GM21515 (cell line): ENCODE measurements around the gene KCNQ1.
"Not testable (repeated sequence)": the region's sequence is repeated elsewhere in the genome, so short reads cannot be mapped to it uniquely, and the experiment has no call there.

ENCODE experiments used
- ATAC-seq: cut with Tn5 transposase; IDR thresholded peaks from one replicate; pipeline ENCODE4 v1.9.1; 2021; ENCODE audit not compliant: unreplicated experiment

Gene KCNQ1

DNA sequence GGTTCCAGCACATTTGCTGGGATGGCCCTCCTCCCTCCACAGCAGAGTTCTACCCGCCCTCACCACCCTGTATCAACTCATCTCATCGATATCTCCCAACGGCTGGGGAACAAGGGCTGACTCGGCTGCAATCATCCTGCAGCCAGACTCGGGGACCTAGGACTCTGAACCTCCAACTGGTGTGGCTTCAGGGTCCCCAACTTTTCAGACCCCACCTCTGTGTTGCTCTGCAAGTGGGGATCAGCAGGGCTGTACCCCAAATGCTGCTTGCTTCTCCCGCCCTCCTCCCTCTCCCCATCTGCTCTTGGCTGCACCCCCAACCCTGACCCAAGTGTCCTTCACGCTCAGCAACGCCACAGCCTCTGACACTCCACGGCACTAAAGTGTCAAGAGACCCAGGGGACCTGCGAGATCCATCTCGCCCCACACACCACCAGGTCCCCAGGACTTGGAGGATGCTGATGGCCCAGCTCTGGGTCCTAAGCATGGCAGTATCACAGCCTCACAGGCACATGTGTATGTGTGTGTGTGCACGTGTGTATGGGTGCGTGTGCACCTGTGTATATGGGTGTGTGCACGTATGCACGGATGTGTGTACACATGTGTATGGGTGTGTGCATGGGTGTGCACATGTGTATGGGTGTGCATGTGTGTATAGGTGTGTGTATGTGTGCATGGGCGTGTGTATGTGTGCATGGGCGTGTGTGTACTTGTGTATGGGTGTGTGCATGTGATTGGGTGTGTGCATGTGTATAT lies 26.4 kb downstream of the KCNQ1 start:
- ATAC-seq, result no peak

DNA sequence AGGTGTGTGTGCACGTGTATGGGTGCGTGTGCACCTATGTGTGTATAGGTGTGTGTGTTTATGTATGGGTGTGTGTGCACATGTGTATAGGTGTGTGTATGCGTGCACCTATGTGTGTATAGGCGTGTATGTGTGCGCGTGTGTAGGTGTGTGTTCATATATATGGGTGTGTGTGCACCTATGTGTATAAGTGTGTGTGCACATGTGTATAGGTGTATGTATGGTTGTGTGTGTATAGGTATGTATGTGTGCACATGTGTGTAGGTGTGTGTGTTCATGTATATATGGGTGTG lies 26.9 kb downstream of the KCNQ1 start:
- ATAC-seq, result no peak

DNA sequence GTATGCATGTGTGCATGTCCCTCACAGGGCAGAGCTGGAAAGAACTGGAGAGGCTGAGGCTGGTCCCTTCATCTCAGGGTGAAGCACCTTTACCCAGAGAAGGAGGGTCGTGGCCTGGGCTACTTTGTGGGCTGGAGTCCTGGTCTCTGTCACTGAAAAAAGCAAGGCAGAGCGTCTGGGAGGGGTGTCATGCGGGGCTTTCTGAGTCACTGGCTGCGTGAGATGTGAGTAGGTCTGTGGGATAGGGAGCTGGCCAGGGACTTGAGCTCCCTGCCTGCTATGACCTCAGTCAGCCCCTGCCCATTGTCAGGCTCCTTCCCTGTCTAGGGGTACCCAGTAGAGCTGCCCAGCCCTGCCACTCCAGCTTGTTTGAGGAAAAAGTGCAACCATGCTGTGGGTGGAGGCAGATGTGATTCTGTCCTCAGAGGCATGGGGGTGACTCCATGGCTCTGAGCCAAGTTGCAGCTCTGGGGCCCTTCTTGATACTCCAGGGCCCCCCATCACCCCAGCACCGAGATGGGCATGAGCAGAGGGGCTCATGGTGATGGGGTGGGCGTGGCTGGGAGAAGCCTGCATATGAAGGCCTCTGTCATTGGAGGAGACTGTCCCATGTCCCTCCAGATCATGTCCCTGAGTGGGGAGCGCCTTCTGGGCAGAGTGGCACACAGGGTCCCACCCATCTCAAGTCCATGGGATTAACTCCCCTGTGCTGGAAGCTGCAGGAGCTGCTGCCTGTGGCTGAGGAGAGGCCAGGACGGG lies 27.8 kb downstream of the KCNQ1 start:
- no peak for ATAC-seq

DNA sequence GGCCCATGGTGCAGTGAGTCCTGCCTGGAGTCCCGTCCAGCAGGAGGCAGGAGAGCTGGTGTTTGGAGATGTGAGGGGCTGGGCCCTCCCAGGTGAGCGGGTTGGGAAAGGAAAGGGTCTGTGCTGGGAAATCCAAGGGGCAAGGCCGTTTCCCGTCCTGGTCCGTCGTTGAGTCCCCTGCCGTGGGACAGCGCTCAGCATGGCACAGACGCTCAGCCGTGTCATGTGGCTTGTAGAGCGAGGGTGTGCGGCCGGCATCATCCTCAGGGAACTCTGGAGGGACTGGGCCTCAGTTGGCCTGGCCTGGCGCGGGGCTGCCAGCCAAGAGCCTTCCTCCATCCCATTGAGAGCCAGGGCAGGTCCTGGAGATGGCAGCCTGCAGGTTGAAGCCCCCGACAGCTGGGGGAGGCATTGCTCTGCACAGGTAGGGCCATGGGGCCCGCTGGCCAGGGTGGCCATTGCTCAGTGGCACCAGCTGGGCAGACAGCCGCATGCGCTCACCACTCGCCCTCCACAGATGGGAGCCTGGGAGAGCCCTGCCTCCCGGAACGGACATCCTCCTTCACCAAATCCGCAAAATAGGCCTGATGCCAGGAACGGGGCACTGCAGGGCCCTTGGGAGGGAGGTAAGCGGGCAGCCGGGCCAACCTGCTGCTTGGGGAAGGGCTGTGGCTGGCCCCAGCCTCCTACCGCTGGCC lies 28.7 kb downstream of the KCNQ1 start:
- ATAC-seq, result no peak

DNA sequence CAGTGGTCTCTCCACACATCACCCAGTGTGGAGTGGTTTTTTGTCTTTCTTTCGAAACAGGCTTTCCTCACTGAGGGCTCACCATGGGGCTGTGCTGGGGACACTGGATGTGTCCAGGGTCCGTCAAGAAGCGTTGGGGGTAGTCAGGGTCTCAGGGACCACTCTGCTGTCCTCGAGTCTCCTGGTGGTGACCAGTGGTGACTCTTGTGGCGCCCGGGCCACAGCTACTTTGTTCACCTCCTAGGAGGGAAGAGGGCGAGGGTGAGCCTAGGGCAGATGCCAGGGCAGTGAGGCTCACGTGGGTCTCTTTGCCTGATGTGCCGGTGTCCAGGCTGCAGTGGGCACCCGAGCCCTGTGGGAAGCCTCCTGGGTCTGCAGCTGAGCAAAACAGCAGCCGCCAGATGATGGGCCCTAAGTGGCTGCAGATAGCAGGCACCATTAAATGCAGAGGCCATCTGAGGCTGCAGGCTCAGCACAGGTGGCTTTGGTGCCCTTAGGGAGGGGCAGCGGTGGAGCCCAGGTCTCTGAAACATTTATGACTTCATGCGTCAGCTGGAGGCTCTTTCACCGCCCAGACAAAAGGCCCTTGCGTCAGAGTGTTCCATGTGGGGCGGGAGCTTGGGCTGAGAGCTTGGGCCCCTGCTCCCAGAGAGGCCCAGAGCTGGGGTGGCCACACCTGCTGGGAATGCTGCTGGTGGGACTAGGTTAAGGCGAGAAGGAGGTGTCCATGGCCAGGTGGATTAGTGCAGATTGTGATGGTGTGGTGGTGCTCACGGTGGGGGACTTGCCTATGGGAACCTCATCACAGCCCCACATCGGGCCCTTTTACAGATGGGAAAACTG lies 29.5 kb downstream of the KCNQ1 start:
- no peak for ATAC-seq

DNA sequence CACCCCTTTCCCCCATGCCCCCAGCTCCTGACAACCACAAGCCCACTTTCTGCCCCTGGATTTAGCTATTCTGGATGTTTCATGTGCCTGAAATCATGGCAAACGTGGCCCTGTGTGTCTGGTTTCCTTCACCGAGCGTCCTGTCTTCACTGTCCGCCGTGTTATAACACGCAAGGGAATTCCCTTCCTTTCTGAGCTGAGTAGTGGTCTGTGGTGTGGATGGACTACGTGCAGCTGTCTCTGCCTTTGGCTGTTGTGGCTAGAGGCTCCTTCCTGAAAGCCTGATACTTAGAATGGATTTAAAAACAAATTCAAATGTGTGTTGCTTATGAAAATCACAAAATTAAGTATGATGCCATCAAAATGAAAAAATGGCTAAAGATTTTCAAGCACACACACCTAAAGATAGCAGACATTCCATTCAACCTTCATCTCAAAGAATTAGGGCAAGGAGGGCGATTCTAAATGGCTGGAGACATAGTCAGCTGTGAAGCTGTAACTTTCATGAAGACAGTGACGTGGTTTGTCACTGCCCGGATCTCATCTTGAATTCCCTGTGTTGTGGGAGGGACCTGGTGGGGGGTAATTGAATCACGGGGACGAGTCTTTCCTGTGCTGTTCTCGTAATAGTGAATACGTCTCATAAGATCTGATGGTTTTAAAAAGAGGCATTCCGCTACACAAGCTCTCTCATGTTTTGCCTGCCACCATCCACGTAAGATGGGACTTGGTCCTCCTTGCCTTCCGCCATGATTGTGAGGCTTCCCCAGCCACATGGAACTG lies 30.5 kb downstream of the KCNQ1 start:
- no peak for ATAC-seq

DNA sequence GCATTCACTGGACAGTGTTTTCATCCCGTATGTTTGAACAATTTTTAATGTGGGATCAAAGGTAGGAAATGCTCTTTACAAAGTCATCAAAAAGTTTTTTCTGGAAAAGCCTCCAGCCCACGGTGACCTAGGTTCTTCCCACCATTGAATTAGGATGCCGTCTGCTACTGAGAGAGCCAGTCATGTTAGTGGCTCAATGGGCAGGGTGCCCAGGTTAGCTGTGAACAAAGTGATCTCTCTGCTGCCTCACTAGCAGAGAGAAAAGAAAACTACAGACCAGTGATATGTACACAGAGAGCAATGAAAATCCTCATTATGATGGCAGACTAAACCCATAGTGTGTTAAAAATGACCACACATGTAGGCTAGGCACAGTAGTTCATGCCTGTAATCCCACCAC lies 32.4 kb downstream of the KCNQ1 start:
- ATAC-seq, result no peak

DNA sequence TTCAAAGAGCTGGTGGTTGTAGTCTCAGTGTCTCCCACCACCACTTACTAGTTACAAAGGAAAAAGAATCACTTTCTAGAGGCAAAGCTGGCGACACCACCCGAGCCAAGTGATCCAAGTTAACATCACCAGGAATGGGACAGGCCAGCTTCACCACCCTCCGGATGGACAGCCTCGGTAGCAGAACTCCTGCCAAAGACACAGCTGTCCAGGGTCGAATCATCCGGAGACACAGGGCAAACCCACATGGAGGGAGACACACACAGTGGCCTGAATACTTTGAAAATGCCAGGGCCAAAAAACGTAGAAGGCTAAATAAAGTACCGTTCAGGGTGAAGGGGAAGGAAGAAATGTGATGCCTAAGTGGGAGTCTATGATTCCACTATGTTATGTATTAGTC lies 33.1 kb downstream of the KCNQ1 start:
- ATAC-seq, result no peak

DNA sequence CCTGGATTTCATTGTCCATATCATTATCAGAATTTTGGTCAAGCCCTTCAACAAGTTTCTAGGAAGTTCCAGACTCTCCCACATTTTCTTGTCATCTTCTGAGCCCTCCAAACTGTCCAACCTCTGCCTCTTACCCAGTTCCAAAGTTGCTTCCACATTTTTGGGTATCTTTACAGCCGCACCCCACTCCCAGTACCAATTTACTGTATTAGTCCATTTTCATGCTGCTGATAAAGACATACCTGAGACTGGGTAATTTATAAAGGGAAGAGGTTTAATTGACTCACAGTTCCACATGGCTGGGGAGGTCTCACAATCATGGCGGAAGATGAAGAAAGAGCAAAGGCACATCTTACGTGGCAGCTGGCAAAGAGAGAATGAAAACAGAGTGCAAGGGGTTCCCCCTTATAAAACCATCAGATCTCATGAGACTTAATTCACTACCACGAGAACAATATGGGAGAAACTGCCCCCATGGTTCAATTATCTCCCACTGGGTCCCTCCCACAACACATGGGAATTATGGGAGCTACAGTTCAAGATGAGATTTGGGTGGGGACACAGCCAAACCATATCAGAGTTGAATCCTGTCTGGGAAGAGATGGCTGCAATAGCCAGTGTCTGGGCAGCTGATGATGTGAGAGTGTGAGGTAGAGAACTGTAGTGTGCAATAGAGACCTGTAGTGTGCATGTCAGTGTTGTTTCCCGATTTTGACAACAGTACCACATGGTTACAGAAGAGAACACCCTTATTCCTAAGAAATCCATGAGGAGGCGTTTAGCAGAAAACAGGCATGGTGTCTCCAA lies 35.5 kb downstream of the KCNQ1 start:
- ATAC-seq, result not testable (repeated sequence)

DNA sequence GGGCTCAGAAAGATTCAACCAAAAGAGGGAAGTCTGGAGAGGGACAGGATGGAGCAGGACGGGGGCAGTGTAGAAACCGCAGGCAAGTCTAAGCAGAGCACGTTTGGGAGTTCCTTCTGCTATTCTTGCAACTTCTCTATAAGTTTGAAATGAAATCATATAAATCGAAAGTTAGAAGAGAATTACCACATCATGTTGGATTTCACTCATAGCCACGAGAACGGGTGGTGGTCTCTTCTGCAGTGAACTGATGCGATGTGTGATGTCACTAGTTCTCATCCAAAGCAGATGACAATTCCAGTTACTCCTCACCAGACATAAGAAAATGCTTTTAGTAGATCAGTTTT lies 36.0 kb downstream of the KCNQ1 start:
- no peak for ATAC-seq

DNA sequence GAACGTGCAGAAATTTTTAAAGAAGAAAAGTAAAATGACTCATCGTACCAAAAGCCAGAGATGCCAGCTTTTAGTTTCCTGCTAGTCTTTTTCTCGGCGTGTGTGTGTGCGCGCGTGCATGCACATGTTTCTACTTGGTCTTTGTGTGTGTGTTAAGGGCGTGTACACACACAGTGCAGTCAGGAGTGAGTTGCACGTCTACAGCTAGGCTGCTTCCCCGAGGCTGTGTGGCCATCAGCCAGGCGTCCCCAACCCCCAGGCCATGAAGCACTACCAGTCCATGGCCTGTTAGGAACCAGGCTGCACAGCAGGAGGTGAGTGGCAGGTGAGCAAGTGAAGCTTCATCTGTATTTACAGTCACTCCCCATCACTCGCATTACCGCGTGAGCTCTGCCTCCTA lies 36.4 kb downstream of the KCNQ1 start:
- no peak for ATAC-seq

DNA sequence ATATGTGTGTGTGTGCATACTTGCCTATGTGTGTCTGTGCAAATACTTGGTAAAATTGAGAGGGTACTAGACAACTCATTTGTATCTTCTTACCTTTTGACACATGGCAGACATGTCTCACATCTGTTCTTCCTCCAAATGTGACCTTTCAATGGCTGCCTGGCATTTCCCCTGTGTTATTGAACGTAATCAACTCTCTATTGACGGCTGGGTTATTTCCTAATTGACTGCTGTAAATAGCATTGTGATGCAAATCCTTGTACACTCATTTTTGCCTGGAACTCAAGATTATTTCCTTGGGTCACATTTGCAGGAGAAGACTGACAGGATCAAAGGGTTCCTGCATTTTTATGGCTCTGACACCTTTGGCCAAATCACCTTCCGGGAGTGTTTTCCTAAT lies 37.4 kb downstream of the KCNQ1 start:
- ATAC-seq, result no peak

DNA sequence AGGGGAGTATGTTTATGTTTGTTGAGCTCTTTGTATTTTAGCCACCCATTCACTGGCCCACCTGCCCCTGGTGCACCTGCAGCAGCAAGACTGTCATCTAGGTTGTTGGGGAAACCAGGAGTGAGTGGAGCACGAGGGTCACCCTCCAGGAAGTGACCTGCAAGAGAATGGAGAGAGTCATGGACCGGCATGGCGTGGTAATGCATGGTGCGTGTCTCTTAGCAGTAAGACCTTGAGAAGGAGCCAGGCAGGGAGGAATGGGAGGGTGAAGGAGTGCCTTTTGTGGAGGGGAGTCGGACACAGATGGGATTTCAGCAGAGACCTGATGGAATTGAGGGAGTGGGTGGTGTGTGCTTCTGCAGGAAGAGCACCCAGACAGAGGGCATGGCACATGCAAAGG lies 37.9 kb downstream of the KCNQ1 start:
- no peak for ATAC-seq

DNA sequence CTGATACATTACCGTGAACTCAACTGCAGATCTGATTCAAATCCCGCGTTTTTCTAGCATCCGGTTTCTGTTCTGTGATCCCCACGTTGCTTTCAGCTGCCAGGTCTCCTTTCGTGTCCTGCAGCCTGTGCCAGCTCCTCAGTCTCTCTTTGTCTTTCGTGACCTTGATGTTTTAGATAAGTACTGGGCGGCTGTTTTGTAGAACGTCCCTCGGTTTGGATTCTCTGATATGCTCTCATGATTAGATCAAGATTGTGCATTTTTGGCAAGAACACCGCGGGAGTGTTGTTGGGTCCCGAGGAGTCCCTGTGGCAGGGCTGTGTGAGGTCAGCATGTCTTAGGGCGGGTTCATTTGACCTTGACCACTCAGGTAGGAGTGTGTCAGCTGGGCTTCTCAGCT lies 38.6 kb downstream of the KCNQ1 start:
- ATAC-seq, result no peak

DNA sequence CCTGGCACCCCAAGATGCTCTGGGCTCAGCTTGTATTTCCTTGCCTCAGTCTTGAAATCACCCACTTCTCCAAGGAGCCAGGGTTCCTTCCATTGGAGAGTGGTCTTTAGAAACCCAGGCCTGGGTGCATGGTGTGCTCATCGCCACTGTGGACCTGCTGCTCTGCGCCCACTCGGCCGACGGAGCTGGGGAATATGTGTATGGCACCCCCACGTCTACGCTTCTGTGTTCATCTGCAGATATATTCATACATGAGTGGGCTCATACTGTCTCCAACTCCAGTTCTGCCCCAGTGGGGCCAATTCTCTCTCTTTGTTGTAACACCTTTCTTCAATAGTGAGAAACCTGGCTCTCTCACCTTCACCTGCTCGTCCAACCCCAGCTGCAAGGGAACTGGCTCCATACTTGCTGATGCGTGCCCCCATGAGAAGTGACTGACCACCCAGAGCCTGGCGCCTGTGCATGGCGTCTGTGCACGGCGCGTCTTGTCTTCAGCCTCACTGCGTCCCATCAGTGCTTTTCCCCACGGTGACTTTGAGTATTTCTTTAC lies 39.8 kb downstream of the KCNQ1 start:
- ATAC-seq, result no peak

DNA sequence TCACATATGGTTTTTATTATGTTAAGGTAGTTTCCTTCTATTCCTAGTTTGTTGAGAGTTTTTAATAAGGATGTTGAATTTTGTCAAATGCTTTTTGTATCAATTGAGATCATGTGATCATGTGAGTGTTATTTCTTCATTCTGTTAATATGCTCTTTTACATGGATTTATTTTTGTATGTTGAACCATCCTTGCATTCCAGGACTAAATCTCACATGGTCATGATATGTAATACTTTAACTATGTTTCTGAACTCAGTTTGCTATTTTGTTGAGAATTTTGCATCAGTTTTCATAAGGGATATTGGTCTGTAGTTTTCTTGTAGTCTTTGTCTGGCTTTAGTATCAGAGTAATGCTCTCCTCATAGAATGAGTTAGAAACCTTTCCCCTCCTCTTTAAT lies 43.2 kb downstream of the KCNQ1 start:
- no peak for ATAC-seq

DNA sequence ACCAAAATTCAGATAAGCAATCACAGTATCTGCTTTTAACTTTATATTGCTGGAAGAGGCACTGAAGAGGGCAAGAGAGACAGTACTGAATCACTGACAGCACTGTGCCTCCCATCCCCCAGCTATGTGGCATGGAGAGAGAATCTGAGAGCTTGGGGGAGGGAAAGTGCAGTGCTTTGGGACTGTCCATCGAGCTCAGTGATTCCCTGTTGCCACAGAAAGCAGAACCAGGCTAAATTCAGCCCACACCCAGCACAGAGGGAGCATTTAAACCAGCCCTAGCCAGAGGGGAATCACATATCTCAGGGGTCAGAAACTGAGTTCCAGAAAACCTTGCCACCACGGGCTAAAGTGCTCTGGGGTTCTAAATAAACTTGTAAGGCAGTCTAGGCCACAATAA lies 44.3 kb downstream of the KCNQ1 start:
- ATAC-seq, result no peak

DNA sequence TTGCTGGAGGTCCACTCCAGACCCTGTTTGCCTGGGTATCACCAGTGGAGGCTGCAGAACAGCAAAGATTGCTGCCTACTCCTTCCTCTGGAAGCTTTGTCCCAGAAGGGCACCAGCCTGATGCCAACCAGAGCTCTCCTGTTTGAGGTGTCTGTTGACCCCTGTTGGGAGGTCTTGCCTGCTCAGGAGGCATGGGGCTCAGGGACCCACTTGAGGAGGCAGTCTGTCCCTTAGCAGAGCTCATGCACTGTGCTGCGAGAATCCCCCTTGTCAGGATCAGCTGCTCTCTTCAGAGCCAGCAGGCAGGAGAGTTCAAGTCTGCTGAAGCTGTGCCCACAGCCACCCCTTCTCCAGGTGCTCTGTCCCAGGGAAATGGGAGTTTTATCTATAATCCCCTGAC lies 53.1 kb downstream of the KCNQ1 start:
- not testable (repeated sequence) for ATAC-seq

DNA sequence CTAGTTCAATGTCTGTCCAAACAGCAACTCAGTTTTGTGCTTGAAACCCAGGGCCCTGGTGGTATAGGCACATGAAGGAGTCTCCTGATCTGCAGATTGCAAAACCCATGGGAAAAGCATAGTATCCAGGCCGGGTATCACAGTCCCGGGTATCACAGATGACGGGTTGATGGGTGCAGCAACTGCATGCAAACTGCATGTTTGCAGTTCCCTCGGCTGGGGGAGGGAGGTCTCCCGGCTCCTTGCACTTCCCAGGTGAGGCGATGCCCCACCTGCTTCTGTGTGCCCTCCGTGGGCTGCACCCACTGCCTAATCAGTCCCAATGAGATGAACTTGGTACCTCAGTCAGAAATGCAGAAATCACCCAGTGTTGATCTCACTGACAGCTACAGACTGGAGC lies 53.9 kb downstream of the KCNQ1 start:
- no peak for ATAC-seq
